T-helper 1 cell treated with Interleukin-12 subunit alpha and Interleukin-12 subunit beta and Interleukin-4 antibody, amounts not matched to agents 30 μg/mL and 1 μg/mL, for 36 hours (primary cell): Measurements from ENCODE around the gene SEMA3A.
"Not testable (repeated sequence)": the region's sequence is repeated elsewhere in the genome, so short reads cannot be mapped to it uniquely, and the experiment has no call there.

Experiments used
- H3K27ac Mint-ChIP-seq: one replicate; pipeline ENCODE4 v1.8.0; 2021; ENCODE audit warnings: mild to moderate bottlenecking, mixed read lengths
- H3K27me3 Mint-ChIP-seq: one replicate; pipeline ENCODE4 v1.8.0; 2021; ENCODE audit warnings: low read depth, mixed read lengths
- H3K36me3 Mint-ChIP-seq: one replicate; pipeline ENCODE4 v1.8.0; 2021; ENCODE audit warnings: low read depth, mixed read lengths
- H3K4me1 Mint-ChIP-seq: one replicate; pipeline ENCODE4 v1.8.0; 2021; ENCODE audit warnings: low read depth, mixed read lengths
- H3K4me3 Mint-ChIP-seq: one replicate; pipeline ENCODE4 v1.8.0; 2021; ENCODE audit warnings: mild to moderate bottlenecking, moderate library complexity, mixed read lengths
- H3K9me3 Mint-ChIP-seq: one replicate; pipeline ENCODE4 v1.8.0; 2021; ENCODE audit warnings: mixed read lengths

Gene SEMA3A

DNA sequence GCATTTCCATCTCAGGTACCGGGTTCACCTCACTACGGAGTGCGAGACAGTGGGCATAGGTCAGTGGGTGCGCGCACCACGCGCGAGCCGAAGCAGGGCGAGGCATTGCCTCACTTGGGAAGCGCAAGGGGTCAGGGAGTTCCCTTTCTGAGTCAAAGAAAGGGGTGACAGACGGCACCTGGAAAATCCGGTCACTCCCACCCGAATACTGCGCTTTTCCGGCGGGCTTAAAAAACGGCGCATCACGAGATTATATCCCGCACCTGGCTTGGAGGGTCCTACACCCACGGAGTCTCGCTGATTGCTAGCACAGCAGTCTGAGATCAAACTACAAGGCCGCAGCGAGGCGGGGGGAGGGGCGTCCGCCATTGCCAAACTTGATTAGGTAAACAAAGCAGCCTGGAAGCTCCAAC lies 132.1 kb downstream of the SEMA3A start:
- H3K4me3 Mint-ChIP-seq, H3K27me3 Mint-ChIP-seq, H3K4me1 Mint-ChIP-seq, H3K27ac Mint-ChIP-seq, H3K36me3 Mint-ChIP-seq, H3K9me3 Mint-ChIP-seq: not testable (repeated sequence)

DNA sequence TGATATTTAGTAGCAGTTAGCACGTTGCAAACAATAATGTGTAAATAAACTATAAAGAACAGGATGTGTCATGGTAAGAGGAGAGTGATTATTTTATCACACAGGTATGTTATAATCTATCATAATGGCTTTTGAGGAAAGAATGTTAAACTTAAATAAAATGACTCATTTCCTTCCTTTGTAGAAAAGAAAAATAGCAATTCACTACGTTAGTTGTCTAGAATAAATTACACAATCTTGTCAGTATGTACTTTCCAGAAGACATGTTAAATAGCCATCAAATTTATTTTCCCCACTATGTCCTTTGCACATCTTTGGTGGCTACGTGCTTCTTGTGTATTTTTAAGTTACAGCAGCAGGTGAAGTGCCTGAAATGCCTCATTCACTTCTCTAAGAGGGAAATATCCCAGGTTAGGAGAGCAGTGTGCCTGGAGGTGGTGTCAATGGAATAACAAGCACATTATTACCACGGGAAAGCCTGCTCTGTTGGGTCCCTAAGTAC lies 133.8 kb downstream of the SEMA3A start:
- Mint-ChIP-seq H3K4me3 (no peak overlapping the region), H3K9me3 (no peaks in the 10 kb centered on the region), H3K27me3 (no peaks in the 10 kb centered on the region), H3K27ac (no peak overlapping the region), H3K36me3 (no peaks in the 10 kb centered on the region), H3K4me1 (peaks cover 2% of the 10 kb centered on the region)

DNA sequence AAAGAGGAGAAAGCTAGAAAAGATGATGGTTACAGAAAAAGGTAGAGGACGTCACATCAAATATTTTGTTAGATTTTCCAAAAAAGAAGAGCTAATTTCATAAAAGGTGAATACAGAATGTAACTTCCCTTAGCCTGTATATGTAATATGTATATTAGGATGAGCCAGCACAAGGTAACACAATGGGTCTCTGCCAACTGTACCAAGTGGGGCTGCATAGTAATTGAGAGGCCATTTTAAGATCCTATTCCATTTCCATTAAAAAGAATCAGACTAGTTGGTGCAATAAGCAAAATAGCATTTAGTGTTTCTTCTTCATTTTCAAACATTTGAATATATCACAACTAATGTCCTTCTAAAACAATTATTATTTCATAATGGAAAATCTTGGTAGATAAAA lies 134.6 kb downstream of the SEMA3A start:
- H3K27me3 Mint-ChIP-seq, result no peaks in the 10 kb centered on the region
- H3K36me3 Mint-ChIP-seq, result no peaks in the 10 kb centered on the region
- no peak overlapping the region for H3K4me3 Mint-ChIP-seq
- no peak overlapping the region for H3K27ac Mint-ChIP-seq
- H3K4me1 Mint-ChIP-seq, result peaks cover 2% of the 10 kb centered on the region
- no peaks in the 10 kb centered on the region for H3K9me3 Mint-ChIP-seq

DNA sequence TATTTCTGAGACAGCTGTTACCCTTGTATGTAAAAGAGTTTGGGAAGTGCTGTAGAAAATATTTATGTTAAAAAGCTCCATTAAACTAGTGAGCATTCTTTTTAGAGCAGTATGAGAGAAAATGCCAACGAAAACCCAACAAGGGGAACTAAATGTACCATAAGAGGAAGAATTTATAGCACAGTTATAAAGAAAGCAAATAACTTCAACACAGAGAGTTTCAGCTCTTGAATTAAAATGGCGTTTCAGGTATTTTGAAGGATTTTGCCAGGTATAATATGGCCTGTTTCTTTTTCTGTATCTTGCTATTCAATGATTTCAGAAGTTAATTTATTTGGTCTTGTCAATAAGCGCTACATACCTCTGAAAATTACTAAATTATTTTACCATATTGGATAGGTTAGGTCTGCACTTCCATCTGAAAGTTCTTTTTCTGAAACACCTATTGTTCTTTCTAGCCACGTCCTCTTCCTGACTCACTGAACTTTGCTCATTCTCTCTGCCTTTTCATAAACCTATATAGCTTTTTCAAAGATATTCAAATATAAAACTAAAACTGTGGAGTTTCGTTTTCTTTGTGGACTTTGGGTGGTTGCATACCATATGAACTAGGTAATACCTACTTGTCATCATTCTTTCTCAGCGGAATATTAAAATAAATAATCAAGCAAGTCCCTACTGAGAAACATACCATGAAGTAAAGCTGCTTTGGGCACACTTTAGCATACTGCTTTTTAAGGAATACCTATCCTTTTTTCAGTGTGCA lies 136.1 kb downstream of the SEMA3A start:
- no peaks in the 10 kb centered on the region for H3K27me3 Mint-ChIP-seq
- H3K36me3 Mint-ChIP-seq, result no peaks in the 10 kb centered on the region
- peaks cover 2% of the 10 kb centered on the region for H3K4me1 Mint-ChIP-seq
- no peaks in the 10 kb centered on the region for H3K9me3 Mint-ChIP-seq
- no peak overlapping the region for H3K4me3 Mint-ChIP-seq
- H3K27ac Mint-ChIP-seq, result no peak overlapping the region

DNA sequence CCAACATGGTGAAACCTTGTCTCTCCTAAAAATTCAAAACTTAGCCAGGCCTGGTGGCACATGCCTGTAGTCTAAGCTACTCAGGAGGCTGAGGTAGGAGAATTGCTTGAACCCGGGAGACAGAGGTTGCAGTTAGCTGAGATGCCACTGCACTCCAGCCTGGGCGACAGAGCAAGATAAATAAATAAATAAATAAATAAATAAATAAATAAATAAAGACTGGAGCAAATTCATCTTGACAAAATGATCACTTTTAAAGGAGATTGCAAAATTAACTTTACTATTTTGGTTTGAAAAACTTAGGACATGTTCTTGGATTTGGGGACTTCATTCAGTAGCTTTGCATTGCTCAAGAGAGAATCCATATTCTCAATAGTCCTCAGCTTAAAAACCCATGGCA lies 137.0 kb downstream of the SEMA3A start:
- Mint-ChIP-seq H3K36me3 (no peaks in the 10 kb centered on the region), H3K4me3 (no peak overlapping the region), H3K9me3 (no peaks in the 10 kb centered on the region), H3K27ac (no peak overlapping the region), H3K27me3 (no peaks in the 10 kb centered on the region), H3K4me1 (peaks cover 2% of the 10 kb centered on the region)

DNA sequence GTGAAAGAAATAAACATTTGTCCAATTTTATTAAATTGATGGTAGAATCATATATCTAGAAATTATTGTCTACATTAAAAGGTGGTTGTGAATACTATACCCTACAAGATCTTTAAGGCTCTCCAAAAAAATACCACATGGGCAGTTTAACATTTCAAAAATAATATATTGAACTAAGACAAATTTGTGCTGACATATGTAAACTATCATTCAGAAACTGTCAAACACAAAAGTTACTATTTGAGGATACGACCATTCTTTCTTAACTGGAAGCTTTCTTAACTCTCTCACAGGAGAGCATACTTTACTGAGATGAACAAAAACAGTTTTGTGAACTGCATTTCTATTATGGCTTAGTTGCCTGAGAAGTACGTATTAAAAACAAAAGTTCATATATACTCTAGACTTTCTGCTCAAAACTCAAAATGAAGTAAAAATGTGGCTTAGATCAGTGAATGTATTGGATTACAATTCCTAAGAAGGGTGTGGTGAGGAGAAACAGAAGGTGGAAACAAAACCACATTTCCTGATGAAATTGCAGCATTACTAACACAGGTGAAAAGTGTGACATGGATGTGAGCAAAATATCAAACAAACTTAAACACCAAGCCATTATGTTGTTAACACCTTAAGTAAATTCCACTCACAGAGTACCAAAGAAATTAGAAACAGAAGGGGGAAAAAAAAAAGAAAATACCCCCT lies 138.5 kb downstream of the SEMA3A start:
- H3K4me3 Mint-ChIP-seq, result no peak overlapping the region
- peaks cover 2% of the 10 kb centered on the region for H3K4me1 Mint-ChIP-seq
- H3K36me3 Mint-ChIP-seq, result no peaks in the 10 kb centered on the region
- H3K9me3 Mint-ChIP-seq, result no peaks in the 10 kb centered on the region
- H3K27me3 Mint-ChIP-seq, result no peaks in the 10 kb centered on the region
- H3K27ac Mint-ChIP-seq, result no peak overlapping the region

DNA sequence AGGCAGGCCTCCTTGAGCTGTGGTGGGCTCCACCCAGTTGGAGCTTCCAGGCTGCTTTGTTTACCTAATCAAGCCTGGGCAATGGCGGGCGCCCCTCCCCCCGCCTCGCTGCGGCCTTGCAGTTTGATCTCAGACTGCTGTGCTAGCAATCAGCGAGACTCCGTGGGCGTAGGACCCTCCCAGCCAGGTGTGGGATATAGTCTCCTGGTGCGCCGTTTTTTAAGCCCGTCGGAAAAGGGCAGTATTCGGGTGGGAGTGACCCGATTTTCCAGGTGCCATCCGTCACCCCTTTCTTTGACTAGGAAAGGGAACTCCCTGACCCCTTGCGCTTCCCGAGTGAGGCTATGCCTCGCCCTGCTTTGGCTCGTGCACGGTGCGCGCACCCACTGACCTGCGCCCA lies 139.4 kb downstream of the SEMA3A start:
- not testable (repeated sequence) for H3K27me3 Mint-ChIP-seq, H3K9me3 Mint-ChIP-seq, H3K36me3 Mint-ChIP-seq, H3K4me1 Mint-ChIP-seq, H3K4me3 Mint-ChIP-seq, H3K27ac Mint-ChIP-seq

DNA sequence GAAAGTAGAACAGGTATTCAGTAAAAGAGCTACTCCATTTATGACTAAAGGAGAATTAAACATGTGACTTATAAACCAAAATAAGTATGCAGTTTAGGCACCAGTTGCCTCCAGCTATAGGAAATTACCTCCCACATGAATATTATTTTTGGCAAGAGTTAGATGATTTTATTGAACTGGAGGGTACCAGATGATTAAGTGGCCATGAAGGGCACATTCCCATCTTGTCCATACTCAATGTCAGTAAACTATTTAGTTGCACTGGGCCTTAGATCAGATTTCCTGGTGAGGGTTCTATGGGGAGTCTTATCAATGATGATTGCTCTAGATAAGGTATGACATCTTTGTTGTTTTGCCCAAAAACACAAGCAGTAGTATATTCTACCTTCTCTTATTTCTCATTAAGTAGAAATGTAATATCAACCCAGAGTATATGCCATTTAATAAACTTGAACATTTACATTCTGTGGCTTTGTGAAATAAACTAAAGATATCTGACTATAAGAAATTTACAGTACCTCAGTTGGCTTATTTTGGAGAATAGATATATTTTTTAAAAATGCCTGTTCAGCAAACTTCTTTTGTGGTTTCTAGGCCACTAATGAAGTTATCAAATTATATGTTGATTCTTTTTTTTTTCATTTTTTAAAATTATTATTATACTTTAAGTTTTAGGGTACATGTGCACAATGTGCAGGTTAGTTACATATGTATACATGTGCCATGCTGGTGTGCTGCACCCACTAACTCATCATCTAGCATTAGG lies 145.3 kb downstream of the SEMA3A start:
- Mint-ChIP-seq H3K36me3 (no peaks in the 10 kb centered on the region), H3K27me3 (no peaks in the 10 kb centered on the region), H3K4me1 (no peaks in the 10 kb centered on the region), H3K4me3 (no peak overlapping the region), H3K27ac (no peak overlapping the region), H3K9me3 (no peaks in the 10 kb centered on the region)

DNA sequence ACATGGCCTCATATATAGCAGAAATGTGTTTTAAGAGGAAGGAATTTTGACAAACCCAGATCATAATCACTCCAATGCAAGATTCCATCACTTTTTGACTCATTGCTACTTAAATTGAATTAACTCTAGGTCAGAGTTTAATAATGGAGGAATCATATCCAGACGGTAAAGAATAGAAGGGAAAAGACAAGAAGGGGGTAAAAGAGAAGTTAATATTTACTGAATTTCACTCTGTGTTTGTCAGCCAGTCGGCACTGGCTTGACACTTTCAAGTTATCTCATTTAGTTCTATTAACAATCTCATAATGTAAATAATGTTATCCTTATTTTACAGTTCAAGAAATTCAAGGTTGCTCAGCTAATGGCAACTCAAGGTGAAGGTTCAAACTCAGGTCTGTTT lies 147.5 kb downstream of the SEMA3A start:
- Mint-ChIP-seq H3K4me3 (no peak overlapping the region), H3K4me1 (no peaks in the 10 kb centered on the region), H3K36me3 (no peaks in the 10 kb centered on the region), H3K27ac (no peak overlapping the region), H3K9me3 (no peaks in the 10 kb centered on the region), H3K27me3 (no peaks in the 10 kb centered on the region)

DNA sequence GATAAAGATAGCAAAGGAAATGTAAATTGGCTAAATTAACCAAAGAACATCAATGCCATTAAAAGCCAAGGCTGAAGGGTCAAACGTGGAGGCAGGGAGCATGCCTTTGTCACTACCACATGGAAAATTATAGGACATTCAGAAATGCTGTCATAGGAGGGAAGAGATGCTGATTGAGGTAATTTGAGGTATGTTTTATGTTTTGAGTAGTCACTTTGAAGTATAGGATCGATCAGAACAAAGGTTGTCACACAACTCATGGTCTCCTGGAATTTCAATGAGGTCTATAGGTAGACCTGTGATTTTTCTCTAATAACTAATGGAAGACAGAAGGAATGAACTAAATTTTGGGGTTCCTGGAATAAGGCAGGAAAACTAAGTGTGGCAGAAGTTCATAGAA lies 149.8 kb downstream of the SEMA3A start:
- Mint-ChIP-seq H3K27me3 (no peaks in the 10 kb centered on the region), H3K4me1 (no peaks in the 10 kb centered on the region), H3K4me3 (no peak overlapping the region), H3K36me3 (no peaks in the 10 kb centered on the region), H3K9me3 (no peaks in the 10 kb centered on the region), H3K27ac (no peak overlapping the region)

DNA sequence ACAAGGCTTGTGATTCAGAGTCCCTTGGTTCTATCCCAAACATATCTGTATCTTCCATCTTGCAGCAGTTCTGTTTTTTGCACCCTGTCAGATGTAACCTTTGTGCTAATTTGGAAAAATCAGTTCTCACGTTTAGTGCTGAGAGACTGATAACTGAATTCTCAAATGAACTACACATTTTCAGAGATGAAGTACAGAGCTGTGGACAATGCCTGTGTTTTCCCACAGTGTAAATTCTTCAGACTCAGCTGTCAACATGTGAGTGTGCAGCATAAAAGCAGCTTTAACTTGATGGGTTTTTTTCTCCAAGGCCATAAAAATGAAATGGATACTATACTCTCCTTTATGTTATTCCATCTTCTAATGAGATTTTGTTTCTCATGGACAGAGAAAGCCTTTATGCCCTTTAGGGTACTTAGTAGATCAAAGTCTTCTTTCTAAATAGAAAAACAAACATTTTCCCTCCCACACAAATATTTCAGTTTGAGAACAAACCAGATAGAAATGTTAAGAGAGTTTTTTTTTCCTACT lies 150.9 kb downstream of the SEMA3A start:
- Mint-ChIP-seq H3K4me3 (no peak overlapping the region), H3K36me3 (no peaks in the 10 kb centered on the region), H3K27me3 (no peaks in the 10 kb centered on the region), H3K27ac (no peak overlapping the region), H3K4me1 (no peaks in the 10 kb centered on the region), H3K9me3 (no peaks in the 10 kb centered on the region)

DNA sequence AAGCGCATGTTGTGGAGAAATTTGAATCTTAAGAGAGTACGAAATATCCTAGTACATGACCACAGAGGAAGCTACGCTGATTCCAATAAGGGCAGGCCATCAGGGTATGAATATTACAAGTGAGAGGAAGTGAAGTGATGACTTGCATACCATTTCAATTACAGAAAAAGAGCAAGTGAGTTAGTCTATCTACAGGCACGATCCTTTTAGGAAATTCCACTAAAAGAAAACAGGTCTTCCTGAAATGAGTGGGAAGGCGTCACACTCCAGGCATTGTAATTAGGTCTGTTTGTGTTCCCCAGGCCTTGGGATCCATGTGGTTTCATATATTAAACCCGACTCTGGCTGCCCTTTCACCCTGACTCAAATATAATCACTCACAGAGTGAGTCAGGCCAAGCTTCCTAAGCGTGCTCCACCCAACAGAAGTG lies 152.5 kb downstream of the SEMA3A start:
- Mint-ChIP-seq H3K36me3 (no peaks in the 10 kb centered on the region), H3K27me3 (no peaks in the 10 kb centered on the region), H3K9me3 (no peaks in the 10 kb centered on the region), H3K4me1 (no peaks in the 10 kb centered on the region), H3K4me3 (no peak overlapping the region), H3K27ac (no peak overlapping the region)

DNA sequence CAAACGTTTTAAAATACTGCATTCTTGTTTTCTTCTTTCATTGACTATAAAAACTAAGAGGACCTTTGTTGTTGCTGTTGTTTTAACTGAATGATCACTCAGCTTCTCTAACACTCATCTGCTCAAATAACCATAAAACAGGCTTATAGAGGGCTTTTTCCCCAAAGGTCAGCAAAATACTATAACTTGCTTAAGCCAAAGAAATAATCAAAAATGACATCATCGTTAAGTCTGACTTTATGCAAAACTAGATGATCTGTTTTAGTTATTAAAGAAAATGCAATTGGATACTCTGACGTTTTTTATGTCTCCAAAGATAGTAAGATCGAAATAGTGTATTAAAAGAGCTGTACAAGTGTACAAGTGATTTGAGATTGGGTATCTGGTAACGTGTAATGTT lies 152.9 kb downstream of the SEMA3A start:
- H3K27me3 Mint-ChIP-seq, result no peaks in the 10 kb centered on the region
- H3K4me3 Mint-ChIP-seq, result no peak overlapping the region
- H3K4me1 Mint-ChIP-seq, result no peaks in the 10 kb centered on the region
- H3K36me3 Mint-ChIP-seq, result no peaks in the 10 kb centered on the region
- no peak overlapping the region for H3K27ac Mint-ChIP-seq
- no peaks in the 10 kb centered on the region for H3K9me3 Mint-ChIP-seq

DNA sequence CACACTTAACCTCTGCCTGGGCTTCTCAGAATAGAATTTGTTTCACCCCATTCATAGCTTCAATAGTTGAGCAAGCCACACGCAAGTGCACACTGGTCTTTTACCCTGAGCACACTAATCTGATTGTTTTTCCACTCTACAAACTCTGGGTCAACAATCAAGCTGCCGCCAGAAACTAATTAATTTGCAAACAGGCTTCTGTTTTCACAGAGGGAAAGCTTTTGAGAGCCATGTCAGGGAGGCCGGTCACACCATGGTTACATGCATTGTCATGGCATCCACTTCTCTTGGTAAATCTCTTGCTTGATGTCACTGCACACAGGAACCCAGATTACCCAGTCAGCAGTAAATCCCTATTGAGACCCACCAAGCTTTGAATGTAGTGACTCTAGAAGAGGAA lies 154.2 kb downstream of the SEMA3A start:
- Mint-ChIP-seq H3K9me3 (no peaks in the 10 kb centered on the region), H3K4me3 (no peak overlapping the region), H3K36me3 (no peaks in the 10 kb centered on the region), H3K4me1 (no peaks in the 10 kb centered on the region), H3K27me3 (no peaks in the 10 kb centered on the region), H3K27ac (no peak overlapping the region)
